ENCODE measurements around the gene PRUNE2.

PRUNE2 gene

GRCh38 chr9:76649894-76650293, 256.0 kb downstream of the PRUNE2 start:
- no peak overlapping the region for H3K4me2 ChIP-seq (ENCODE audit: low read length)
- no peaks in the 10 kb centered on the region for H3K27me3 ChIP-seq (ENCODE audit: insufficient read depth, low read length, poor library complexity)
- no peak overlapping the region for H3K4ac ChIP-seq (ENCODE audit: low read depth, low read length)
- no peak overlapping the region for H2BK120ac ChIP-seq (ENCODE audit: low read depth, low read length)
- peak overlapping the region; percentile 74 for H2BK15ac ChIP-seq (replicated peaks; ENCODE audit: low read depth)
- H3K4me3 ChIP-seq (ENCODE audit: low read length): no peak overlapping the region
- no peaks in the 10 kb centered on the region for H3K79me1 ChIP-seq (ENCODE audit: low read length)
- H3K36me3 ChIP-seq (ENCODE audit: control insufficient read depth, insufficient read depth, low read length): no peaks in the 10 kb centered on the region
- no peak overlapping the region for H4K5ac ChIP-seq (ENCODE audit: low read length)
- DNase-seq: no peak
- no peak overlapping the region for H3K23ac ChIP-seq (ENCODE audit: low read length)
- no peak overlapping the region for H3K9ac ChIP-seq (ENCODE audit: low read length)
- no CpG with 5 or more reads among the region's 2 CpGs for WGBS (ENCODE audit: extremely low coverage, insufficient coverage, low lambda C conversion rate)
- H3K56ac ChIP-seq (ENCODE audit: low read length): peak overlapping the region; percentile 59
- peaks cover 13% of the 10 kb centered on the region for H3K4me1 ChIP-seq (ENCODE audit: control insufficient read depth, low read depth, low read length)
- no peak overlapping the region for H2AK5ac ChIP-seq (ENCODE audit: low read length)
- no peaks in the 10 kb centered on the region for H3K79me2 ChIP-seq (ENCODE audit: control insufficient read depth, insufficient read depth, low read length)
- no peak overlapping the region for H2BK5ac ChIP-seq (ENCODE audit: low read length)
- peak overlapping the region; percentile 84 for H3K18ac ChIP-seq (ENCODE audit: low read length)
- no peak overlapping the region for H3K27ac ChIP-seq (ENCODE audit: low read depth, low read length)
- no peak overlapping the region for H4K8ac ChIP-seq (ENCODE audit: low read depth, low read length)

GRCh38 chr9:76646249-76646648, 259.7 kb downstream of the PRUNE2 start:
- H2BK120ac ChIP-seq (ENCODE audit: low read depth, low read length): no peak overlapping the region
- H3K27me3 ChIP-seq (ENCODE audit: insufficient read depth, low read length, poor library complexity): no peaks in the 10 kb centered on the region
- H3K23ac ChIP-seq (ENCODE audit: low read length): no peak overlapping the region
- peak overlapping the region; percentile 9 for H2BK15ac ChIP-seq (replicated peaks; ENCODE audit: low read depth)
- H3K4me3 ChIP-seq (ENCODE audit: low read length): no peak overlapping the region
- no peak overlapping the region for H2BK5ac ChIP-seq (ENCODE audit: low read length)
- no peak overlapping the region for H4K5ac ChIP-seq (ENCODE audit: low read length)
- H3K56ac ChIP-seq (ENCODE audit: low read length): no peak overlapping the region
- H3K18ac ChIP-seq (ENCODE audit: low read length): no peak overlapping the region
- no peak overlapping the region for H3K4ac ChIP-seq (ENCODE audit: low read depth, low read length)
- no peak overlapping the region for H3K9ac ChIP-seq (ENCODE audit: low read length)
- no peak overlapping the region for H2AK5ac ChIP-seq (ENCODE audit: low read length)
- H3K4me1 ChIP-seq (ENCODE audit: control insufficient read depth, low read depth, low read length): peaks cover 12% of the 10 kb centered on the region
- no peak for DNase-seq
- H4K8ac ChIP-seq (ENCODE audit: low read depth, low read length): no peak overlapping the region
- no peak overlapping the region for H3K4me2 ChIP-seq (ENCODE audit: low read length)
- no peak overlapping the region for H3K27ac ChIP-seq (ENCODE audit: low read depth, low read length)
- H3K36me3 ChIP-seq (ENCODE audit: control insufficient read depth, insufficient read depth, low read length): no peaks in the 10 kb centered on the region
- no peaks in the 10 kb centered on the region for H3K79me1 ChIP-seq (ENCODE audit: low read length)
- WGBS (ENCODE audit: extremely low coverage, insufficient coverage, low lambda C conversion rate): no CpG with 5 or more reads among the region's 4 CpGs
- no peaks in the 10 kb centered on the region for H3K79me2 ChIP-seq (ENCODE audit: control insufficient read depth, insufficient read depth, low read length)

- Histone ChIP-seq H3K18ac (ENCODE audit: low read length) (no peak overlapping the region), H2BK120ac (ENCODE audit: low read depth, low read length) (no peak overlapping the region), H4K5ac (ENCODE audit: low read length) (no peak overlapping the region), H3K79me1 (ENCODE audit: low read length) (no peaks in the 10 kb centered on the region), H3K4me1 (ENCODE audit: control insufficient read depth, low read depth, low read length) (peaks cover 11% of the 10 kb centered on the region), H2BK15ac (replicated peaks; ENCODE audit: low read depth) (no peak overlapping the region), H3K4me3 (ENCODE audit: low read length) (no peak overlapping the region), H2BK5ac (ENCODE audit: low read length) (no peak overlapping the region), H3K4me2 (ENCODE audit: low read length) (no peak overlapping the region), H2AK5ac (ENCODE audit: low read length) (no peak overlapping the region), H3K4ac (ENCODE audit: low read depth, low read length) (no peak overlapping the region), H3K79me2 (ENCODE audit: control insufficient read depth, insufficient read depth, low read length) (no peaks in the 10 kb centered on the region), H3K56ac (ENCODE audit: low read length) (no peak overlapping the region), H3K23ac (ENCODE audit: low read length) (no peak overlapping the region), H3K27me3 (ENCODE audit: insufficient read depth, low read length, poor library complexity) (no peaks in the 10 kb centered on the region), H3K27ac (ENCODE audit: low read depth, low read length) (no peak overlapping the region), H4K8ac (ENCODE audit: low read depth, low read length) (no peak overlapping the region), H3K36me3 (ENCODE audit: control insufficient read depth, insufficient read depth, low read length) (no peaks in the 10 kb centered on the region), H3K9ac (ENCODE audit: low read length) (no peak overlapping the region)
- no peak for DNase-seq
- no CpG with 5 or more reads among the region's 10 CpGs for WGBS (ENCODE audit: extremely low coverage, insufficient coverage, low lambda C conversion rate)
Observed at GRCh38 chr9:76644647-76645250, 261.2 kb downstream of the PRUNE2 start.

DNA sequence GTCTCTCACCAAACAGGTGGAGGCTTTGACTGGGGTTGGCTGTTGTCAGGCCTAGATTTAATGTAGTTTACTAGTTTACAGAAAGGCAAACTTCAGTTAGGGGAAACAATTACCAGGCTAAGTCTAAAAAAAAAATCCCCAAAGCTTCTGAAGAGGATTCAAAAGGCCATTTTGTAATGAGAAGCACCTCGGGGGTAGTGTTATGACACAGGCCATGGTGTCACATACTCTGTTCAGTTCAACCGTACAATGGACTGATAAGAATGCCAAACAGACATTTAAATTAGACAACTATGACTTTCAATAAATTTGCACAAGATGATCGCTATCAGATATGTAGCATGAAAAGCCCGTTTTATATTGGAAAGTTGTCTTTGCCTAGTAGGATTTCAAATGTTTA, 261.7 kb downstream of the PRUNE2 start:
- no peak overlapping the region for H2BK120ac ChIP-seq (ENCODE audit: low read depth, low read length)
- no peak overlapping the region for H4K5ac ChIP-seq (ENCODE audit: low read length)
- H3K36me3 ChIP-seq (ENCODE audit: control insufficient read depth, insufficient read depth, low read length): no peaks in the 10 kb centered on the region
- H3K23ac ChIP-seq (ENCODE audit: low read length): no peak overlapping the region
- no peaks in the 10 kb centered on the region for H3K79me2 ChIP-seq (ENCODE audit: control insufficient read depth, insufficient read depth, low read length)
- H3K4ac ChIP-seq (ENCODE audit: low read depth, low read length): no peak overlapping the region
- DNase-seq: no peak
- no peak overlapping the region for H4K8ac ChIP-seq (ENCODE audit: low read depth, low read length)
- no peak overlapping the region for H3K9ac ChIP-seq (ENCODE audit: low read length)
- no peak overlapping the region for H2BK5ac ChIP-seq (ENCODE audit: low read length)
- H3K56ac ChIP-seq (ENCODE audit: low read length): peak overlapping the region; percentile 0
- H3K4me2 ChIP-seq (ENCODE audit: low read length): no peak overlapping the region
- H3K27me3 ChIP-seq (ENCODE audit: insufficient read depth, low read length, poor library complexity): no peaks in the 10 kb centered on the region
- no peak overlapping the region for H3K27ac ChIP-seq (ENCODE audit: low read depth, low read length)
- H2BK15ac ChIP-seq (replicated peaks; ENCODE audit: low read depth): no peak overlapping the region
- no peak overlapping the region for H3K4me3 ChIP-seq (ENCODE audit: low read length)
- peaks cover 13% of the 10 kb centered on the region for H3K4me1 ChIP-seq (ENCODE audit: control insufficient read depth, low read depth, low read length)
- no peak overlapping the region for H3K18ac ChIP-seq (ENCODE audit: low read length)
- no peaks in the 10 kb centered on the region for H3K79me1 ChIP-seq (ENCODE audit: low read length)
- no peak overlapping the region for H2AK5ac ChIP-seq (ENCODE audit: low read length)
- no CpG with 5 or more reads among the region's 4 CpGs for WGBS (ENCODE audit: extremely low coverage, insufficient coverage, low lambda C conversion rate)

- no CpG with 5 or more reads among the region's 6 CpGs for WGBS (ENCODE audit: extremely low coverage, insufficient coverage, low lambda C conversion rate)
- H4K5ac ChIP-seq (ENCODE audit: low read length): no peak overlapping the region
- H2BK15ac ChIP-seq (replicated peaks; ENCODE audit: low read depth): no peak overlapping the region
- no peak overlapping the region for H2BK5ac ChIP-seq (ENCODE audit: low read length)
- no peaks in the 10 kb centered on the region for H3K36me3 ChIP-seq (ENCODE audit: control insufficient read depth, insufficient read depth, low read length)
- H3K23ac ChIP-seq (ENCODE audit: low read length): no peak overlapping the region
- H3K9ac ChIP-seq (ENCODE audit: low read length): no peak overlapping the region
- H3K79me1 ChIP-seq (ENCODE audit: low read length): no peaks in the 10 kb centered on the region
- H3K27ac ChIP-seq (ENCODE audit: low read depth, low read length): no peak overlapping the region
- no peaks in the 10 kb centered on the region for H3K79me2 ChIP-seq (ENCODE audit: control insufficient read depth, insufficient read depth, low read length)
- no peak overlapping the region for H3K4me2 ChIP-seq (ENCODE audit: low read length)
- no peak overlapping the region for H2AK5ac ChIP-seq (ENCODE audit: low read length)
- H3K27me3 ChIP-seq (ENCODE audit: insufficient read depth, low read length, poor library complexity): no peaks in the 10 kb centered on the region
- H2BK120ac ChIP-seq (ENCODE audit: low read depth, low read length): no peak overlapping the region
- no peak overlapping the region for H3K4ac ChIP-seq (ENCODE audit: low read depth, low read length)
- peak overlapping the region; percentile 78 for H3K18ac ChIP-seq (ENCODE audit: low read length)
- no peak overlapping the region for H3K4me3 ChIP-seq (ENCODE audit: low read length)
- DNase-seq: no peak
- H3K4me1 ChIP-seq (ENCODE audit: control insufficient read depth, low read depth, low read length): peaks cover 13% of the 10 kb centered on the region
- H4K8ac ChIP-seq (ENCODE audit: low read depth, low read length): no peak overlapping the region
- peak overlapping the region; percentile 0 for H3K56ac ChIP-seq (ENCODE audit: low read length)
Observed at GRCh38 chr9:76643399-76644117, 262.4 kb downstream of the PRUNE2 start.
